ENCODE results near the gene ADRM1. TPM values are rescaled to one million over a fixed set of nuclear protein-coding genes. Genes with fewer than 3 reads are reported as not detected.

Gene ADRM1
- total RNA-seq, 1 experiment from 2014 or later: 263 TPM

DNA sequence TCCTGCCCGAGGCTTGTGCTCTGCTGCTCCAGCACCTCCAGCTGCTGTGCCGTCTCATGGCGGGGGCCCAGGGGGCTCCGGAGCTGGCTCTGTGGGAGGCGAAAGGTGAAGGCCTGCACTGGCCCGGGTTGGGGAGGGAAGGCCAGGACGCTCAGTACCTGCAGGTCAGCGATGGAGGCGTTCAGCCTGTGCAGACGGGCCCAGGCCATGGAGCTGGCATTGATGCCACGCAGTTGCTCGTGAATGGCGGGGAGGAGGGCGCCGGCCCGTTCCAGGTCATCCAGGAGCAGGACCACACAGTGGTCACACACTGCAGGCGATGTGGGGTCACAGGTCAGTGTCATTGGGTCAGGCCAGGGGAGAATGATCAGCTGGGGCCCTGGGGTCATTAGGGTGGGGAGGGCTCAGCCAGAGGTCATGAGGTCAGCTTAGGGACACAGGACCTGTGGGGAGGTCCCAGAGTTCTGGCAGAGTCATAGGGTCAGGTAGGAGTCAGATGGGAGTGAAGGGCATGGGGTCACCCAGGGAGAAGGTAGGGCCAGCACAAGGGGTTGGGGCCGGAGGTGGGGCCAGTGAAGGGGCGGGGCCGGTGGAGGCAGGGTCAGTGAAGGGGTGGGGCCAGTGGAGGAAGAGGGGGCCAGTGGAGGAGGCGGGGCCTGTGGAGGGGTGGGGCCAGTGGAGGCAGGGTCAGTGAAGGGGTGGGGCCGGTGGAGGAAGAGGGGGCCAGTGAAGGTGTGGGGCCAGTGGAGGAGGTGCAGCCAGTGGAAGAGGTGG is 18.0 kb downstream of the ADRM1 start:
- TF ChIP-seq, protein P1, sequence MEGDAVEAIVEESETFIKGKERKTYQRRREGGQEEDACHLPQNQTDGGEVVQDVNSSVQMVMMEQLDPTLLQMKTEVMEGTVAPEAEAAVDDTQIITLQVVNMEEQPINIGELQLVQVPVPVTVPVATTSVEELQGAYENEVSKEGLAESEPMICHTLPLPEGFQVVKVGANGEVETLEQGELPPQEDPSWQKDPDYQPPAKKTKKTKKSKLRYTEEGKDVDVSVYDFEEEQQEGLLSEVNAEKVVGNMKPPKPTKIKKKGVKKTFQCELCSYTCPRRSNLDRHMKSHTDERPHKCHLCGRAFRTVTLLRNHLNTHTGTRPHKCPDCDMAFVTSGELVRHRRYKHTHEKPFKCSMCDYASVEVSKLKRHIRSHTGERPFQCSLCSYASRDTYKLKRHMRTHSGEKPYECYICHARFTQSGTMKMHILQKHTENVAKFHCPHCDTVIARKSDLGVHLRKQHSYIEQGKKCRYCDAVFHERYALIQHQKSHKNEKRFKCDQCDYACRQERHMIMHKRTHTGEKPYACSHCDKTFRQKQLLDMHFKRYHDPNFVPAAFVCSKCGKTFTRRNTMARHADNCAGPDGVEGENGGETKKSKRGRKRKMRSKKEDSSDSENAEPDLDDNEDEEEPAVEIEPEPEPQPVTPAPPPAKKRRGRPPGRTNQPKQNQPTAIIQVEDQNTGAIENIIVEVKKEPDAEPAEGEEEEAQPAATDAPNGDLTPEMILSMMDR (IDR thresholded peaks at IDR 0.05; ENCODE audit: insufficient read depth in 1 of 2, low read depth in 1 of 2, low read length in 1 of 2, severe bottlenecking in 1 of 2, unreplicated experiment in 1 of 2): no peak
- POLR2A ChIA-PET: no interaction called here
- H3K4me1 Mint-ChIP-seq (ENCODE audit: low read depth, unreplicated experiment): no peaks in the 10 kb centered on the region
- DNase-seq: peak; percentile 81 to 85
- H3K27ac Mint-ChIP-seq (ENCODE audit: unreplicated experiment): peak overlapping the region; percentile 71
- no peaks in the 10 kb centered on the region for H3K9me3 Mint-ChIP-seq (ENCODE audit: unreplicated experiment)
- peaks cover 100% of the 10 kb centered on the region for H3K36me3 Mint-ChIP-seq (ENCODE audit: insufficient read depth, unreplicated experiment)
- peaks cover 52% of the 10 kb centered on the region for H3K36me3 ChIP-seq (ENCODE audit: control insufficient read depth, insufficient read depth, low read length)
- H3K9me3 ChIP-seq: peaks cover 17% of the 10 kb centered on the region
- H3K4me1 ChIP-seq: no peaks in the 10 kb centered on the region
- no peak overlapping the region for H3K4me3 ChIP-seq (ENCODE audit: low read depth, low read length)
- BruUV-seq (replicated peaks): no TSS peak
- H3K4me3 Mint-ChIP-seq (ENCODE audit: unreplicated experiment): no peak overlapping the region
- H3K27me3 ChIP-seq (replicated peaks; ENCODE audit: control insufficient read depth, insufficient read depth, low read length): no peaks in the 10 kb centered on the region
- CTCF ChIA-PET: interaction anchor here (0.5 to 1.0 kb wide), 2 partner anchors 19 to 62 kb away, joined by 3 to 6 read pairs; no protein-coding TSS in a partner anchor
- intact Hi-C loops (cut with micrococcal nuclease; ENCODE audit: unreplicated experiment): loop anchor here (2.0 kb wide), 1 partner anchor 18 kb away; the partner anchor contains the start of gene ADRM1
- H3K27me3 Mint-ChIP-seq (ENCODE audit: insufficient read depth, unreplicated experiment): no peaks in the 10 kb centered on the region

DNA sequence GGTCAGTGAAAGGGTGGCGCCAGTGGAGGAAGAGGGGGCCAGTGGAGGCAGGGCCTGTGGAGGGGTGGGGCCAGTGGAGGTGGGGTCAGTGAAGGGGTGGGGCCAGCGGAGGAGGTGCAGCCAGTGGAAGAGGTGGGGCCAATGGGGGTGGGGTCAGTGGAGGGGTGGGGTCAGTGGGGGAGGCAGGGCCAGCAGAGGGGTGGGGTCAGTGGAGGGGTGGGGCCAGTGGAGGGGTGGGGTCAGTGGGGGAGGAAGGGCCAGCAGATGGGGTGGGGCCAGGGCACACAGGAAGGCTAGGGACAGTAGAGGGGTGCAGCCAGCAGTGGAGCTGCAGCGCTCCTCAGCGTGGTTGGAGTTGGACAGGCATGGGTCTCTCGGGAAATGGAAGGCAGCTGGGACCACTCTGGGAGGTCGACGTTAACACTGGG is 18.7 kb downstream of the ADRM1 start:
- TF ChIP-seq, protein P1 (IDR thresholded peaks at IDR 0.05; ENCODE audit: insufficient read depth in 1 of 2, low read depth in 1 of 2, low read length in 1 of 2, severe bottlenecking in 1 of 2, unreplicated experiment in 1 of 2): no peak
- Histone ChIP-seq H3K9me3 (peaks cover 17% of the 10 kb centered on the region), H3K4me1 (no peaks in the 10 kb centered on the region), H3K27me3 (replicated peaks; ENCODE audit: control insufficient read depth, insufficient read depth, low read length) (no peaks in the 10 kb centered on the region), H3K36me3 (ENCODE audit: control insufficient read depth, insufficient read depth, low read length) (peaks cover 49% of the 10 kb centered on the region), H3K4me3 (ENCODE audit: low read depth, low read length) (no peak overlapping the region)
- BruUV-seq (replicated peaks): no TSS peak
- H3K27ac Mint-ChIP-seq (ENCODE audit: unreplicated experiment): no peak overlapping the region
- no peaks in the 10 kb centered on the region for H3K27me3 Mint-ChIP-seq (ENCODE audit: insufficient read depth, unreplicated experiment)
- H3K4me1 Mint-ChIP-seq (ENCODE audit: low read depth, unreplicated experiment): no peaks in the 10 kb centered on the region
- ChIA-PET CTCF (no interaction called here), POLR2A (no interaction called here)
- peak; percentile 77 to 88 for DNase-seq
- peaks cover 100% of the 10 kb centered on the region for H3K36me3 Mint-ChIP-seq (ENCODE audit: insufficient read depth, unreplicated experiment)
- intact Hi-C loops (cut with micrococcal nuclease; ENCODE audit: unreplicated experiment): loop anchor here (2.0 kb wide), 1 partner anchor 19 kb away; the partner anchor contains the start of gene ADRM1
- no peak overlapping the region for H3K4me3 Mint-ChIP-seq (ENCODE audit: unreplicated experiment)
- H3K9me3 Mint-ChIP-seq (ENCODE audit: unreplicated experiment): no peaks in the 10 kb centered on the region

DNA sequence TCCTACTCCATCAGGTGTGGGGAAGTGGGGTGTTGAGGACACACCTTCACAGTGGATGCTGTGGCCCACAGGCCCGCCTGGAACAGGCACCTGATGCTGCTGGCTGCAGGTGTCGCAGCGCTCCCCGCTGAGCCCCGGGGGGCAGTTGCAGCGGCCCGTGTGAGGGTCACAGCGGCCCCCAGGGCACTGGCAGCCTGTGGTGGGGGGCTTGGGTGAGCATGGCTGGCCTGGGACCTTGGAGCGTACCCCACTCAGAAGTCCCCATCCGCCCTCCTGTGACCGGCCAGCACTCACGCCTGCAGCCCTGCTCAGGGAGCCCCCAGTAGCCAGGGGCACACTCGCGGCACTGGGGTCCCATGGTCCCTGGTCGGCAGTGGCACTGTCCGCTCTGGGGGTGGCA is 19.2 kb downstream of the ADRM1 start:
- ChIA-PET POLR2A (no interaction called here), CTCF (no interaction called here)
- Histone ChIP-seq H3K4me3 (ENCODE audit: low read depth, low read length) (no peak overlapping the region), H3K9me3 (peaks cover 17% of the 10 kb centered on the region), H3K27me3 (replicated peaks; ENCODE audit: control insufficient read depth, insufficient read depth, low read length) (no peaks in the 10 kb centered on the region), H3K4me1 (no peaks in the 10 kb centered on the region), H3K36me3 (ENCODE audit: control insufficient read depth, insufficient read depth, low read length) (peaks cover 50% of the 10 kb centered on the region)
- Mint-ChIP-seq H3K27me3 (ENCODE audit: insufficient read depth, unreplicated experiment) (no peaks in the 10 kb centered on the region), H3K4me1 (ENCODE audit: low read depth, unreplicated experiment) (no peaks in the 10 kb centered on the region), H3K27ac (ENCODE audit: unreplicated experiment) (no peak overlapping the region), H3K9me3 (ENCODE audit: unreplicated experiment) (no peaks in the 10 kb centered on the region), H3K36me3 (ENCODE audit: insufficient read depth, unreplicated experiment) (peaks cover 100% of the 10 kb centered on the region), H3K4me3 (ENCODE audit: unreplicated experiment) (no peak overlapping the region)
- TF ChIP-seq, protein P1 (IDR thresholded peaks at IDR 0.05; ENCODE audit: insufficient read depth in 1 of 2, low read depth in 1 of 2, low read length in 1 of 2, severe bottlenecking in 1 of 2, unreplicated experiment in 1 of 2): no peak
- no peak for DNase-seq
- BruUV-seq (replicated peaks): no TSS peak
- intact Hi-C loops (cut with micrococcal nuclease; ENCODE audit: unreplicated experiment): loop anchor here (2.0 kb wide), 1 partner anchor 19 kb away; the partner anchor contains the start of gene ADRM1
